ENCODE results near the gene SPTBN4.

DNA sequence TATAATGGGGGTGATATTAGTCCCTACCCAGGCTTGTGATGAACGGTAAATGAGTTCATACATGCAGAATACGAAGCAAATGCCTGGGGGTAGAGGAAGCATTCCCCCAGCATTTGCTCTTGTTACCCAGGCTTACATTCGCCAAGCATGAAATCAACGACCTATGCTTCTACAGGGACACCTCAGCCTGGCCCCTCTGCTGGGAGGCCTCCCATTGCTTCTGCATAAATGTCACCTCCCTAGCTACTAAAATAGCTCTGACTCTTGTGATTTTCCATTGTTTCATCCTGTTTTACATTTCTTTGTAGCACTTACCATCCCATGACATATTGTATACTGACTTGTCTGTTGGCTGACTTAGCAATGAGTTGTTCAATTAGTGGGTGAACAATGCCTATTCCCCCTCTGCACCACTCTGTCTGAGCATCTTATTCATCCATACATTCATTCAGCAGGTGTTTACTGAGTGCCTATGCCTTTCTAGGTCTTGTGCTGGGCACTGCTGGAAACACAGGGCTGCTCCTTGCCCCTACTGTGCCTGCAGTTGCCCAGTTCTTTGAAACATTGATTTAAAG is 47.0 kb downstream of the SPTBN4 start:
- TF ChIP-seq, protein P1, sequence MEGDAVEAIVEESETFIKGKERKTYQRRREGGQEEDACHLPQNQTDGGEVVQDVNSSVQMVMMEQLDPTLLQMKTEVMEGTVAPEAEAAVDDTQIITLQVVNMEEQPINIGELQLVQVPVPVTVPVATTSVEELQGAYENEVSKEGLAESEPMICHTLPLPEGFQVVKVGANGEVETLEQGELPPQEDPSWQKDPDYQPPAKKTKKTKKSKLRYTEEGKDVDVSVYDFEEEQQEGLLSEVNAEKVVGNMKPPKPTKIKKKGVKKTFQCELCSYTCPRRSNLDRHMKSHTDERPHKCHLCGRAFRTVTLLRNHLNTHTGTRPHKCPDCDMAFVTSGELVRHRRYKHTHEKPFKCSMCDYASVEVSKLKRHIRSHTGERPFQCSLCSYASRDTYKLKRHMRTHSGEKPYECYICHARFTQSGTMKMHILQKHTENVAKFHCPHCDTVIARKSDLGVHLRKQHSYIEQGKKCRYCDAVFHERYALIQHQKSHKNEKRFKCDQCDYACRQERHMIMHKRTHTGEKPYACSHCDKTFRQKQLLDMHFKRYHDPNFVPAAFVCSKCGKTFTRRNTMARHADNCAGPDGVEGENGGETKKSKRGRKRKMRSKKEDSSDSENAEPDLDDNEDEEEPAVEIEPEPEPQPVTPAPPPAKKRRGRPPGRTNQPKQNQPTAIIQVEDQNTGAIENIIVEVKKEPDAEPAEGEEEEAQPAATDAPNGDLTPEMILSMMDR (IDR thresholded peaks at IDR 0.05; ENCODE audit: insufficient read depth, low read depth, low read length): no peak
- no peak for TF ChIP-seq EZH2 (IDR thresholded peaks at IDR 0.05; ENCODE audit: insufficient read depth, low read length)

All from astrocyte (in vitro differentiated cells and primary cell).